Mucosa of rectum (tissue), 2 donors: ENCODE results near the gene PLCB4.

Source experiments
- H3K27ac ChIP-seq, 2 donors: one replicate each; pipeline ENCODE4 v1.7.0; 2013; ENCODE audit warnings: inconsistent platforms in 2 of 2, low read depth in 2 of 2, low read length in 2 of 2
- H3K27me3 ChIP-seq, 2 donors: one replicate each; pipeline ENCODE4 v1.7.0; 2013; ENCODE audit warnings: low read length in 2 of 2; ENCODE audit not compliant: control insufficient read depth in 2 of 2, insufficient read depth in 2 of 2
- H3K36me3 ChIP-seq, 2 donors: one replicate each; pipeline ENCODE4 v1.7.0; 2013; ENCODE audit warnings: low read length in 2 of 2; ENCODE audit not compliant: control insufficient read depth in 2 of 2, insufficient read depth in 2 of 2
- H3K4me1 ChIP-seq, 2 donors: one replicate each; pipeline ENCODE4 v1.7.0; 2013; ENCODE audit warnings: low read length in 2 of 2, mild to moderate bottlenecking in 1 of 2; ENCODE audit not compliant: control insufficient read depth in 2 of 2, insufficient read depth in 2 of 2
- H3K4me3 ChIP-seq, 2 donors: one replicate each; pipeline ENCODE4 v1.7.0; 2013; ENCODE audit warnings: low read length in 2 of 2
- H3K9ac ChIP-seq, 2 donors: one replicate each; pipeline ENCODE4 v1.7.0; 2013; ENCODE audit warnings: low read length in 2 of 2, low read depth in 1 of 2, mild to moderate bottlenecking in 1 of 2
- H3K9me3 ChIP-seq, 2 donors: one replicate each; pipeline ENCODE4 v1.7.0; 2013; ENCODE audit warnings: low read length in 2 of 2; ENCODE audit not compliant: control insufficient read depth in 2 of 2
- donor health status: healthy.
- donor health status: Normal muscosa, but diverticular disease.

The PLCB4 gene

DNA sequence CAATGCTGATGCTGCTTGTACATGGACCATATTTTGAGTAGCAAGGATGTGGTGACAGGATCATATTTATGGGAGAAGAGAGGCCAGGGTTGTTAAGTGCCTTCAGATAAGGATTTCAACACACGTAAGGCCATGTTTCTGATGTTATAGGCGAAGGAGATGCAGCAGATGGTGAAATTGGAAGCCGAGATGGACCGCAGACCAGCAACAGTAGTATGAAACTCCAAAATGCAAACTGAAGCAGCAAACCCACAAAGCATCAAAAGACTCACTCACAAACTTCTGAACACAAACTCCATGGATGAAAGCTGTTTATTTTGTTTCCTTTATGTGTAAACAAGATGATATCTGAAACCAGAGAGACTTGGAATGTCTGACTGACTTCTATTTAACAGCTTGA lies 409.9 kb downstream of the PLCB4 start:
- Histone ChIP-seq H3K36me3 (peaks cover 2 to 19% of the 10 kb centered on the region in 2 donors), H3K27ac (no peak overlapping the region), H3K9ac (no peak overlapping the region), H3K9me3 (no peaks in the 10 kb centered on the region), H3K4me3 (no peak overlapping the region), H3K27me3 (no peaks in the 10 kb centered on the region), H3K4me1 (no peaks in the 10 kb centered on the region)

DNA sequence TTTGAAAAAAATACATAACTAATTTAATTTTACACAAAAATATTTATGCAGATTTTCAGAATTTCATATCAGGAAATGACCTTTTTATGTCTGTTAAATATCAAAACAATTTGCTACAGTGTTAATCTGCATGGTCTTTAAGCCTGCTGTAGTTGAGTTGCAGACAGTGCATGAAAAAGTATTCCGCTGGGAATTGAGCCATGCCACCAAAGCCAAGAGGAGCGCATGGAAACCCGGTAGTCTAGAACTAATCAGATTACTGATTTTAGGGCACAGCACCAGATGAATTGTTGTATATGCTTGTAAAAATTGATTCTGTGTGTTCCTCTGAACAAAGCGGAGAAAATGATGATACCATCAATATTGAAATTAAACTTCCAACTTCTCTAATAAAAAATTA lies 411.2 kb downstream of the PLCB4 start:
- H3K9me3 ChIP-seq = no peaks in the 10 kb centered on the region
- H3K4me1 ChIP-seq = no peaks in the 10 kb centered on the region
- H3K9ac ChIP-seq = no peak overlapping the region
- H3K27ac ChIP-seq = no peak overlapping the region
- no peaks in the 10 kb centered on the region for H3K27me3 ChIP-seq
- no peak overlapping the region for H3K4me3 ChIP-seq
- peaks cover 2 to 12% of the 10 kb centered on the region in 2 donors for H3K36me3 ChIP-seq

DNA sequence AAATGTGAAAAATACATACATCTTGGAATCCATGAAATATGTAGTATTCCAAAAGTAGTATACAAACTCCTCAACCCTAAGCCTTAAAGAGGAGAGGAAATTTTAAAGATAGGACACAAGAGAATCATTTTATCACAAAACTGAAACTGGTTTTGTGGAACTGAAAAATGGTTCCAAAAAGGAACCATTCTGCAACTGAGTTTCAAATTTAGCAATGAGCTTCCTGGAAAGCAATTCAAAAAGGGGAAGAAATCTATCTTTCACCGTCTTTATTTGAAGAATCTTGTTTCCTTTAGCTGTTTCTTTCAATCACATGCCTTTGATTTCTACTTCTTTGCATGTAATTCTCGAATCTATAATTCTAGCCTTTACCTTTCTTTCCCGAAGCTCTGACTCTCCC lies 413.3 kb downstream of the PLCB4 start:
- Histone ChIP-seq H3K4me3 (no peak overlapping the region), H3K27me3 (no peaks in the 10 kb centered on the region), H3K36me3 (peaks cover 0 to 5% of the 10 kb centered on the region in 2 donors), H3K9ac (no peak overlapping the region), H3K9me3 (no peaks in the 10 kb centered on the region), H3K27ac (no peak overlapping the region), H3K4me1 (no peaks in the 10 kb centered on the region)

DNA sequence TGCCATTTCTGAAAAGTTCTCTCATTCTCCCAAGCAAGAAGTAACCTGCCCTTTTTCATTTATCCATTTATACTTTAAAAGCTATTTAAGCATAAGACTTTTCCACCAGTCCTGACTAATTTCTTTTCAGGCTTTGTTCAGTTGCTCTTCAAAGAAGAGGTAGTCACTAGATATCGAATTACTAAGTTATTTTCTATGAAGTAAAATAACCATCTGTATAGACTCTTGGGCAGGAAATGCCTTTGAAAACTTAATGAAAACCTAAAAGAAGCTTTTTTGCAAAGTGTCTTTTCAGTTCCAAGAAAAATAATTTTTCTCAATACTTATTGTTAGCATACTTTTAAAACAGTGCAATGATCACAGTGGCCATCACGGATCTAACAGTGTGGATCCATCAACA lies 414.2 kb downstream of the PLCB4 start:
- no peaks in the 10 kb centered on the region for H3K4me1 ChIP-seq
- peaks cover 0 to 4% of the 10 kb centered on the region in 2 donors for H3K36me3 ChIP-seq
- no peak overlapping the region for H3K9ac ChIP-seq
- H3K4me3 ChIP-seq = no peak overlapping the region
- H3K27ac ChIP-seq = no peak overlapping the region
- no peaks in the 10 kb centered on the region for H3K9me3 ChIP-seq
- H3K27me3 ChIP-seq = no peaks in the 10 kb centered on the region

GRCh38 chr20:9485614-9486340 lies 416.9 kb downstream of the PLCB4 start:
- no peaks in the 10 kb centered on the region for H3K27me3 ChIP-seq
- H3K9ac ChIP-seq = no peak overlapping the region

GRCh38 chr20:9487231-9487630 lies 418.3 kb downstream of the PLCB4 start:
- Histone ChIP-seq H3K9ac (no peak overlapping the region), H3K27ac (no peak overlapping the region), H3K4me1 (no peaks in the 10 kb centered on the region), H3K36me3 (no peaks in the 10 kb centered on the region), H3K27me3 (no peaks in the 10 kb centered on the region), H3K9me3 (no peaks in the 10 kb centered on the region), H3K4me3 (no peak overlapping the region)

More at GRCh38 chr20:9485614-9486340, 416.9 kb downstream of the PLCB4 start:
- no peaks in the 10 kb centered on the region for H3K9me3 ChIP-seq
- H3K36me3 ChIP-seq = no peaks in the 10 kb centered on the region
- no peak overlapping the region for H3K4me3 ChIP-seq
- H3K4me1 ChIP-seq = no peaks in the 10 kb centered on the region
- no peak overlapping the region for H3K27ac ChIP-seq

GRCh38 chr20:9488063-9488462 lies 419.2 kb downstream of the PLCB4 start:
- H3K36me3 ChIP-seq = no peaks in the 10 kb centered on the region
- H3K4me3 ChIP-seq = no peak overlapping the region
- no peaks in the 10 kb centered on the region for H3K9me3 ChIP-seq
- H3K27ac ChIP-seq = no peak overlapping the region
- H3K27me3 ChIP-seq = no peaks in the 10 kb centered on the region
- H3K9ac ChIP-seq = no peak overlapping the region
- H3K4me1 ChIP-seq = no peaks in the 10 kb centered on the region

DNA sequence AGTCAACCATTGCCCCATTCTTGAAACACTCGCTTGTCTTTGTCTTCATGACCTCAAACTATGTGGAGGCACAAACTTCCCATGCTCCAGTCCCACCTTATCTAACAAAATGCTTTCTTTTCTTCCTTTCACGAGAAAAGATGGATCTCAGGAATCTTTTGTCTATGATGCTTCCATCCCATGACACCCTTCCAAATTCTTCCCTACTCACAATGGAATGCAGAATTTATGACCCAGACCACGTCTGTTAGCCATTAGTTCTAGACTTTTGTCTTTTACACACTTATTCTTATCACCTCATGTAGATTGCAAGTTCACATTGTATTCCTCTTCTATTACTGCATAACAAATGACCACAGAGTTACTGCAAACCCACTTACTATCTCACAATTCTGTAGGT lies 421.3 kb downstream of the PLCB4 start:
- no peaks in the 10 kb centered on the region for H3K36me3 ChIP-seq
- no peaks in the 10 kb centered on the region for H3K27me3 ChIP-seq
- H3K9me3 ChIP-seq = no peaks in the 10 kb centered on the region
- H3K27ac ChIP-seq = no peak overlapping the region
- no peak overlapping the region for H3K4me3 ChIP-seq
- H3K9ac ChIP-seq = no peak overlapping the region
- H3K4me1 ChIP-seq = no peaks in the 10 kb centered on the region

- Histone ChIP-seq H3K9ac (no peak overlapping the region), H3K4me1 (no peaks in the 10 kb centered on the region), H3K9me3 (no peaks in the 10 kb centered on the region), H3K27me3 (no peaks in the 10 kb centered on the region), H3K36me3 (no peaks in the 10 kb centered on the region), H3K4me3 (no peak overlapping the region), H3K27ac (no peak overlapping the region)
Observed at GRCh38 chr20:9490631-9491030, 421.7 kb downstream of the PLCB4 start.

- Histone ChIP-seq H3K4me1 (no peaks in the 10 kb centered on the region), H3K27me3 (no peaks in the 10 kb centered on the region), H3K9ac (no peak overlapping the region), H3K27ac (no peak overlapping the region), H3K4me3 (no peak overlapping the region), H3K36me3 (no peaks in the 10 kb centered on the region), H3K9me3 (no peaks in the 10 kb centered on the region)
Observed at GRCh38 chr20:9491324-9491723, 422.4 kb downstream of the PLCB4 start.
